ENCODE data around the gene KLRB1.
"Not testable (repeated sequence)": the region's sequence is repeated elsewhere in the genome, so short reads cannot be mapped to it uniquely, and the experiment has no call there.

KLRB1 gene

GRCh38 chr12:9587987-9588600, 19.6 kb downstream of the KLRB1 start:
- Histone ChIP-seq H3K36me3 (ENCODE audit: control insufficient read depth, insufficient read depth, low read length) (no peaks in the 10 kb centered on the region), H3K4me3 (replicated peaks; ENCODE audit: low read depth, low read length) (no peak overlapping the region), H3K27me3 (replicated peaks; ENCODE audit: control insufficient read depth, insufficient read depth, low read length) (no peaks in the 10 kb centered on the region)
- no peak for DNase-seq (ENCODE audit: extremely low read depth, insufficient read length)
- TF ChIP-seq CTCF (IDR thresholded peaks at IDR 0.05; ENCODE audit: insufficient read depth, low read length, poor library complexity, severe bottlenecking): no peak

DNA sequence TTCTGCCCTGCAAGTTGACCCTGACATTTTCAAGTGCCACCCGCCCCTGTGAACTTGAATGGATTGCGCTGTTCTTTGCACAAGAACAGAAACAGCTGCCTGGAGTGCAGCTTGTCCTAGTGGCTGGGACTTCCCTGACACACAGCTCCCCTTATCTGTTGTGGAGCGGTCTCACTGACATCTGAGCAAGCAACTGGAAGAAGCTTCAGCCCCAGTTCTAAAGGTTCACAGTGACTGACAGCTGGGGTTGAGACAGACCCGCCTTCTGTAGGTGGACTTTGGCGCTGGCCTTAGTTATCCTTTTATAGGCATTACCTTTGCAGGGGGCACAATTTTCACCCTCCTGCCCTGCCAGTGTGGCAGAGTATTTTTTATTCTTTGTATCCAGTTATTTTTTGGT, 30.0 kb downstream of the KLRB1 start:
- not testable (repeated sequence) for H3K36me3 ChIP-seq (ENCODE audit: control insufficient read depth, insufficient read depth, low read length); DNase-seq (ENCODE audit: extremely low read depth, insufficient read length); H3K4me3 ChIP-seq (replicated peaks; ENCODE audit: low read depth, low read length); H3K27me3 ChIP-seq (replicated peaks; ENCODE audit: control insufficient read depth, insufficient read depth, low read length)

- H3K27me3 ChIP-seq (replicated peaks; ENCODE audit: control insufficient read depth, insufficient read depth, low read length); H3K36me3 ChIP-seq (ENCODE audit: control insufficient read depth, insufficient read depth, low read length); DNase-seq (ENCODE audit: extremely low read depth, insufficient read length); H3K4me3 ChIP-seq (replicated peaks; ENCODE audit: low read depth, low read length): not testable (repeated sequence)
Measured at GRCh38 chr12:9567151-9567550, 40.6 kb downstream of the KLRB1 start.

GRCh38 chr12:9566113-9566512, 41.6 kb downstream of the KLRB1 start:
- not testable (repeated sequence) for H3K27me3 ChIP-seq (replicated peaks; ENCODE audit: control insufficient read depth, insufficient read depth, low read length); DNase-seq (ENCODE audit: extremely low read depth, insufficient read length); H3K4me3 ChIP-seq (replicated peaks; ENCODE audit: low read depth, low read length); H3K36me3 ChIP-seq (ENCODE audit: control insufficient read depth, insufficient read depth, low read length)

DNA sequence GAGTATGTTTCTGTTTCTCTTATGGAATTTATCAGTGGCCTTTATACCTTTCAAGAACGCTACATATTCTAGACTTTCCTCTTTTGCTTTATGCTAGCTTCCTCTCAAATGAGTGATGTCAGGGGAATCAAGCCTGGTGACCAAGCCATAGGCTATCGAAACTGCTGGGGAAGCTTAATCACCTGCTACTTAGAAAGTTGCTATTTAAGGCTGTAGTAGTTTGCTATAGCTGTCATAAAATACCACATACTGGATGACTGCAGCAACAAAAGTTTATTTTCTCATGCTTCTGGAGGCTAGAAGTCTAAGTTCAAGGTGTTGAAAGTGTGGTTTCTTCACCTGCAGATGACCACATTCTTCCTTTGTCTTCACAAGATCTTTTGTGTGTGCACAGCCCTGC, 43.3 kb downstream of the KLRB1 start:
- H3K27me3 ChIP-seq (replicated peaks; ENCODE audit: control insufficient read depth, insufficient read depth, low read length); H3K4me3 ChIP-seq (replicated peaks; ENCODE audit: low read depth, low read length); DNase-seq (ENCODE audit: extremely low read depth, insufficient read length); H3K36me3 ChIP-seq (ENCODE audit: control insufficient read depth, insufficient read depth, low read length): not testable (repeated sequence)

DNA sequence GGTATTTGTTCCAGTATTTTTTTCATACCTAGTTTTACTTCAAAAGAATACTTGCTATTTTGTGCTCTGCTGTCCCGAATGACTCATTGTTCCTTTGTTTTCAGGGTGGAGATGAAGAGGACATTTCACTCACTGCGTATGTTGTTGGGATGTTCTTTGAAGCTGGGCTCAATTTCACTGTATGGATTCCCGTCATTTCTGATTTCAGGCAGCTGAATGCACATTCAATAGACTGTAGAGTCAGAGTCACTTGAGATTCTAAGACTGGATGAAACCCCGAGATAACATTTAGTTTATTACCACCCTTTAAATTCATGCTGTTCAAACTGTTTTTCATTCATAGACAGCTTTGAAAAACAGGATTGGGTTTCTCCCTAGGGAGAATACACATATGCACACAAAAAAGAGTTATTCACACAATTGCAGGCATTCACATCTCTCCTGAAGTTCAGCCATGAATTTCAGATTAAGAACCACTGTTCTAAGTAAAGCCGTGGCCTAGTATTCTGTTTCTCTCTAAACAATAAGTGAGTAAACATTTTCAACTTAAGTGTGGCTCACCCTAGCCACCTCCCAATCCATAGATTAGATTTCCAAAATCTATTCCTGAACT, 44.8 kb downstream of the KLRB1 start:
- H3K4me3 ChIP-seq (replicated peaks; ENCODE audit: low read depth, low read length); H3K36me3 ChIP-seq (ENCODE audit: control insufficient read depth, insufficient read depth, low read length); H3K27me3 ChIP-seq (replicated peaks; ENCODE audit: control insufficient read depth, insufficient read depth, low read length); DNase-seq (ENCODE audit: extremely low read depth, insufficient read length): not testable (repeated sequence)

GRCh38 chr12:9545489-9545888, 62.2 kb downstream of the KLRB1 start:
- H3K36me3 ChIP-seq (ENCODE audit: control insufficient read depth, insufficient read depth, low read length); H3K27me3 ChIP-seq (replicated peaks; ENCODE audit: control insufficient read depth, insufficient read depth, low read length); H3K4me3 ChIP-seq (replicated peaks; ENCODE audit: low read depth, low read length); DNase-seq (ENCODE audit: extremely low read depth, insufficient read length): not testable (repeated sequence)
